IMR-90 (cell line): ENCODE measurements around the gene OTOG.

Experiments used
- BHLHE40 ChIP-seq: fragments of 150-350 bp; IDR thresholded peaks from 2 replicates; pipeline ENCODE4 v1.6.1; 2016; ENCODE audit warnings: mild to moderate bottlenecking, low read depth, low read length
- CEBPB ChIP-seq: IDR thresholded peaks from 2 replicates; pipeline ENCODE4 v1.6.1; 2012; ENCODE audit warnings: low read depth, low read length, improper control_type of control experiment
- CHD1 ChIP-seq: IDR thresholded peaks from 2 replicates; pipeline ENCODE4 v1.6.1; 2012; ENCODE audit warnings: low read depth, low read length, improper control_type of control experiment
- FOS ChIP-seq: fragments of 150-350 bp; IDR thresholded peaks from 2 replicates; pipeline ENCODE4 v1.6.1; 2016; ENCODE audit warnings: low read depth, low read length
- MAFK ChIP-seq: IDR thresholded peaks from 2 replicates; pipeline ENCODE4 v1.6.1; 2012; ENCODE audit warnings: low read depth, low read length, improper control_type of control experiment
- MXI1 ChIP-seq: IDR thresholded peaks from 2 replicates; pipeline ENCODE4 v1.6.1; 2012; ENCODE audit warnings: low read depth, mild to moderate bottlenecking, low read length, moderate library complexity, borderline replicate concordance
- POLR2A ChIP-seq: IDR thresholded peaks from 2 replicates; pipeline ENCODE4 v1.6.1; 2012; ENCODE audit warnings: mild to moderate bottlenecking, low read depth, low read length
- RAD21 ChIP-seq: IDR thresholded peaks from 2 replicates; pipeline ENCODE4 v1.6.1; 2012; ENCODE audit warnings: low read length, improper control_type of control experiment
- RFX5 ChIP-seq: IDR thresholded peaks from 2 replicates; pipeline ENCODE4 v1.8.0; 2012; ENCODE audit warnings: low read depth, mild to moderate bottlenecking, low read length, moderate library complexity
- SMC3 ChIP-seq: fragments of 150-350 bp; IDR thresholded peaks from 2 replicates; pipeline ENCODE4 v1.6.1; 2016; ENCODE audit warnings: low read depth, mild to moderate bottlenecking, antibody characterized with exemption, low read length, moderate library complexity
- TF ChIP-seq, protein P1 (sequence below): conservative IDR thresholded peaks from 2 replicates; pipeline ENCODE4 v1.5.1; 2012; ENCODE audit warnings: mild to moderate bottlenecking, low read depth, low read length, improper control_type of control experiment
- TF ChIP-seq, protein P2 (sequence below): fragments of 150-350 bp; IDR thresholded peaks from 2 replicates; pipeline ENCODE4 v1.6.1; 2017; ENCODE audit warnings: mild to moderate bottlenecking, antibody characterized with exemption, low read length, low read depth

DNA sequence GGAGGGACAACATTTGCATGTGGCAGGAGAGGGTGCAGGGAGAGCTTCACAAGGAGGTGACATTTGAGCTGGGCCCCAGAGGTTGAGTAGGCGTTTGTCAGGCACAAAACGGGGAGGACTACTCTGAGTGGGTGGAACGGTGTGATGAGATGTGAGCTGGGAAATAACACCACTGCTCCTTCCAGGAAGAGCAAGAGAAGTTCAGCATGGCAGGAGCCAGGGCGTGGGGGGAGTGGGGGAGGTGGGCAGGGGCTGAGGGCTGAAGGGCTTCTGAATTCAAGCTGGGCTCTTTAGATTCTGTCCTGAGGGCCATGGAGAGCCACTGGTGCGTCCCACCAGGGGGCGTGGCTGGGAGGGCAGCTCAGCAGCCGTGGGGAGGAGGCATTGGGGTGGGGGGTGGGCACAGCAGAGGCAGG is 54.2 kb downstream of the OTOG start:
- TF ChIP-seq, protein P1, sequence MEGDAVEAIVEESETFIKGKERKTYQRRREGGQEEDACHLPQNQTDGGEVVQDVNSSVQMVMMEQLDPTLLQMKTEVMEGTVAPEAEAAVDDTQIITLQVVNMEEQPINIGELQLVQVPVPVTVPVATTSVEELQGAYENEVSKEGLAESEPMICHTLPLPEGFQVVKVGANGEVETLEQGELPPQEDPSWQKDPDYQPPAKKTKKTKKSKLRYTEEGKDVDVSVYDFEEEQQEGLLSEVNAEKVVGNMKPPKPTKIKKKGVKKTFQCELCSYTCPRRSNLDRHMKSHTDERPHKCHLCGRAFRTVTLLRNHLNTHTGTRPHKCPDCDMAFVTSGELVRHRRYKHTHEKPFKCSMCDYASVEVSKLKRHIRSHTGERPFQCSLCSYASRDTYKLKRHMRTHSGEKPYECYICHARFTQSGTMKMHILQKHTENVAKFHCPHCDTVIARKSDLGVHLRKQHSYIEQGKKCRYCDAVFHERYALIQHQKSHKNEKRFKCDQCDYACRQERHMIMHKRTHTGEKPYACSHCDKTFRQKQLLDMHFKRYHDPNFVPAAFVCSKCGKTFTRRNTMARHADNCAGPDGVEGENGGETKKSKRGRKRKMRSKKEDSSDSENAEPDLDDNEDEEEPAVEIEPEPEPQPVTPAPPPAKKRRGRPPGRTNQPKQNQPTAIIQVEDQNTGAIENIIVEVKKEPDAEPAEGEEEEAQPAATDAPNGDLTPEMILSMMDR, result no peak
- no peak for TF ChIP-seq BHLHE40
- no peak for TF ChIP-seq RAD21
- TF ChIP-seq MXI1, result no peak
- no peak for TF ChIP-seq POLR2A
- TF ChIP-seq RFX5, result no peak
- no peak for TF ChIP-seq FOS
- no peak for TF ChIP-seq CHD1
- TF ChIP-seq, protein P2, sequence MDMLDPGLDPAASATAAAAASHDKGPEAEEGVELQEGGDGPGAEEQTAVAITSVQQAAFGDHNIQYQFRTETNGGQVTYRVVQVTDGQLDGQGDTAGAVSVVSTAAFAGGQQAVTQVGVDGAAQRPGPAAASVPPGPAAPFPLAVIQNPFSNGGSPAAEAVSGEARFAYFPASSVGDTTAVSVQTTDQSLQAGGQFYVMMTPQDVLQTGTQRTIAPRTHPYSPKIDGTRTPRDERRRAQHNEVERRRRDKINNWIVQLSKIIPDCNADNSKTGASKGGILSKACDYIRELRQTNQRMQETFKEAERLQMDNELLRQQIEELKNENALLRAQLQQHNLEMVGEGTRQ, result no peak
- no peak for TF ChIP-seq MAFK
- no peak for TF ChIP-seq SMC3
- no peak for TF ChIP-seq CEBPB
